ENCODE results near the gene RSRC1.

RSRC1 gene

DNA sequence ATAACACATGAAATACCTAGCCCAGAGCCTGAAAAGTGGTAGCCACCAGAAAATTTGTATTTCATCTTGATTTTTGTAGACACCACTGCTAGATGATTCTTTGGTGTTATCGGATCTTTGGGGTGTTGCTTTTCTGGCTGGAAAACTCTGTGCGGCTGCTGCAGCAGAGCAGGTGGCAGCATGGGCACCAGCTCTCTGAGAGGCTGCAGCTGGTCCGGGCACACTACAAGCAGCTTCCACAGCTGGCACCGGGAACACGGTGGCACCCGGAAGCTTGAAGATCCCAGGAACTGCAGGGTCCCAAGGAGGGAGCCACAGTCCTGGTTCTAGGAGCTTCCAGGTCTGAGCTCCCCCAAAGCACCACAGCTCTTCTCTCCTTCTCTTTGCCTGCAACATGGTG lies 249.4 kb downstream of the RSRC1 start:
- ATAC-seq: no peak
- TF ChIP-seq ZFP30 (CRISPR knock-in tag; IDR thresholded peaks at IDR 0.05) (no peak), RARB (CRISPR knock-in tag; IDR thresholded peaks at IDR 0.05) (no peak), PPARA (CRISPR knock-in tag; IDR thresholded peaks at IDR 0.05; ENCODE audit: borderline replicate concordance) (no peak), SNAI2 (CRISPR knock-in tag; IDR thresholded peaks at IDR 0.05) (no peak)

DNA sequence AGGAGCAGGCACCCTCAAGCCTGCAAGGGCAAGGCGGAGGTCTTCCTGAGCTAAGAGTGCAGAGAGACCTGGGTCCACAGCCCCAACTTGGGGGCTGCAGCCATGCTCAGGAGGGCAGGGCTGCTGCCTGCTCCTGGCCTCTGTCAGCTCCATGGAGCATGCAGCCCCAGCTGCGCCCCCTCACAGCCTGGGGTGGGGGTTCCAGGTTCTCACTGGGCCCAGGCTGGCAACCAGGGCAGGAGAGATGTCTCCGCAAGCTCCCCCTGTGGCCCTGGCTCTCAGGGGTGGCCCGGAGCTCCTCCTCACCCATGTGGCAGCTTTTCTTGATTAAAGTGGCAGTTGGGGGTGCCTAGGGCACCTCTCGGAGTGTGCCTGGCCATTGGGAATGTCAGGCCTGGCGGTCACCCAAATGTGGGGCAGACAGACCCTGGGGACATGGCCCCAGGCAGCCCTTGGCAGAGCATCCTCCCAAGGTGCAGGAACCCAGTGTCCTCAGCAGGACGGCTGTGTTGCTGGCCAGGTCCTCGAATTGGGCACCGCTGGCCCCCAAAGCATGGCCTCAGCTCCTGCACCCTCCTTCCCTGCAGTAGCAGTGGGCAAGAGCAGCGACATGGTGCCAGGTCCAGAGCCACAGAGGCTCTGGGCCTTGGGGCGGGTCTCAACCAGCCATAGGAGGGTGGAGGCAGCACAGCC lies 251.0 kb downstream of the RSRC1 start:
- no peak for TF ChIP-seq ZNF8 (CRISPR knock-in tag; IDR thresholded peaks at IDR 0.05)
- TF ChIP-seq POU6F1 (CRISPR knock-in tag; IDR thresholded peaks at IDR 0.05; ENCODE audit: borderline replicate concordance, low read depth): no peak
- TF ChIP-seq OSR1 (CRISPR knock-in tag; IDR thresholded peaks at IDR 0.05): no peak
- no peak for TF ChIP-seq ISL1 (CRISPR knock-in tag; IDR thresholded peaks at IDR 0.05)
- no peak for TF ChIP-seq CREB5 (CRISPR knock-in tag; IDR thresholded peaks at IDR 0.05; ENCODE audit: low read depth)
- no peak for TF ChIP-seq CSDC2 (CRISPR knock-in tag; IDR thresholded peaks at IDR 0.05)
- TF ChIP-seq ZFP30 (CRISPR knock-in tag; IDR thresholded peaks at IDR 0.05): no peak
- TF ChIP-seq ARNTL (CRISPR knock-in tag; IDR thresholded peaks at IDR 0.05; ENCODE audit: borderline replicate concordance, low read depth): no peak
- TF ChIP-seq, protein P1, sequence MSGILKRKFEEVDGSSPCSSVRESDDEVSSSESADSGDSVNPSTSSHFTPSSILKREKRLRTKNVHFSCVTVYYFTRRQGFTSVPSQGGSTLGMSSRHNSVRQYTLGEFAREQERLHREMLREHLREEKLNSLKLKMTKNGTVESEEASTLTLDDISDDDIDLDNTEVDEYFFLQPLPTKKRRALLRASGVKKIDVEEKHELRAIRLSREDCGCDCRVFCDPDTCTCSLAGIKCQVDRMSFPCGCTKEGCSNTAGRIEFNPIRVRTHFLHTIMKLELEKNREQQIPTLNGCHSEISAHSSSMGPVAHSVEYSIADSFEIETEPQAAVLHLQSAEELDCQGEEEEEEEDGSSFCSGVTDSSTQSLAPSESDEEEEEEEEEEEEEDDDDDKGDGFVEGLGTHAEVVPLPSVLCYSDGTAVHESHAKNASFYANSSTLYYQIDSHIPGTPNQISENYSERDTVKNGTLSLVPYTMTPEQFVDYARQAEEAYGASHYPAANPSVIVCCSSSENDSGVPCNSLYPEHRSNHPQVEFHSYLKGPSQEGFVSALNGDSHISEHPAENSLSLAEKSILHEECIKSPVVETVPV (CRISPR knock-in tag; IDR thresholded peaks at IDR 0.05): no peak
- TF ChIP-seq ZNF70 (CRISPR knock-in tag; IDR thresholded peaks at IDR 0.05): no peak
- no peak for TF ChIP-seq RARB (CRISPR knock-in tag; IDR thresholded peaks at IDR 0.05)
- TF ChIP-seq BACH2 (CRISPR knock-in tag; IDR thresholded peaks at IDR 0.05; ENCODE audit: borderline replicate concordance): no peak
- no peak for TF ChIP-seq ZC3H10 (CRISPR knock-in tag; IDR thresholded peaks at IDR 0.05)
- ATAC-seq: no peak

GRCh38 chr3:158368271-158368670 lies 258.4 kb downstream of the RSRC1 start:
- no peak for ATAC-seq
- TF ChIP-seq RARB (CRISPR knock-in tag; IDR thresholded peaks at IDR 0.05) (no peak), SNAI2 (CRISPR knock-in tag; IDR thresholded peaks at IDR 0.05) (no peak), TOX (CRISPR knock-in tag; IDR thresholded peaks at IDR 0.05; ENCODE audit: borderline replicate concordance) (no peak), TCF4 (CRISPR knock-in tag; IDR thresholded peaks at IDR 0.05; ENCODE audit: borderline replicate concordance) (no peak; the same call in 1 of the 2 replicates), PPARA (CRISPR knock-in tag; IDR thresholded peaks at IDR 0.05; ENCODE audit: borderline replicate concordance) (no peak), ISL1 (CRISPR knock-in tag; IDR thresholded peaks at IDR 0.05) (no peak), ZNF8 (CRISPR knock-in tag; IDR thresholded peaks at IDR 0.05) (no peak)
- TF ChIP-seq, protein P2, sequence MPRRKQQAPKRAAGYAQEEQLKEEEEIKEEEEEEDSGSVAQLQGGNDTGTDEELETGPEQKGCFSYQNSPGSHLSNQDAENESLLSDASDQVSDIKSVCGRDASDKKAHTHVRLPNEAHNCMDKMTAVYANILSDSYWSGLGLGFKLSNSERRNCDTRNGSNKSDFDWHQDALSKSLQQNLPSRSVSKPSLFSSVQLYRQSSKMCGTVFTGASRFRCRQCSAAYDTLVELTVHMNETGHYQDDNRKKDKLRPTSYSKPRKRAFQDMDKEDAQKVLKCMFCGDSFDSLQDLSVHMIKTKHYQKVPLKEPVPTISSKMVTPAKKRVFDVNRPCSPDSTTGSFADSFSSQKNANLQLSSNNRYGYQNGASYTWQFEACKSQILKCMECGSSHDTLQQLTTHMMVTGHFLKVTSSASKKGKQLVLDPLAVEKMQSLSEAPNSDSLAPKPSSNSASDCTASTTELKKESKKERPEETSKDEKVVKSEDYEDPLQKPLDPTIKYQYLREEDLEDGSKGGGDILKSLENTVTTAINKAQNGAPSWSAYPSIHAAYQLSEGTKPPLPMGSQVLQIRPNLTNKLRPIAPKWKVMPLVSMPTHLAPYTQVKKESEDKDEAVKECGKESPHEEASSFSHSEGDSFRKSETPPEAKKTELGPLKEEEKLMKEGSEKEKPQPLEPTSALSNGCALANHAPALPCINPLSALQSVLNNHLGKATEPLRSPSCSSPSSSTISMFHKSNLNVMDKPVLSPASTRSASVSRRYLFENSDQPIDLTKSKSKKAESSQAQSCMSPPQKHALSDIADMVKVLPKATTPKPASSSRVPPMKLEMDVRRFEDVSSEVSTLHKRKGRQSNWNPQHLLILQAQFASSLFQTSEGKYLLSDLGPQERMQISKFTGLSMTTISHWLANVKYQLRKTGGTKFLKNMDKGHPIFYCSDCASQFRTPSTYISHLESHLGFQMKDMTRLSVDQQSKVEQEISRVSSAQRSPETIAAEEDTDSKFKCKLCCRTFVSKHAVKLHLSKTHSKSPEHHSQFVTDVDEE (CRISPR knock-in tag; IDR thresholded peaks at IDR 0.05): no peak
- TF ChIP-seq, protein P1 (CRISPR knock-in tag; IDR thresholded peaks at IDR 0.05): no peak

GRCh38 chr3:158369279-158369678 lies 259.4 kb downstream of the RSRC1 start:
- no peak for ATAC-seq
- no peak for TF ChIP-seq RARB (CRISPR knock-in tag; IDR thresholded peaks at IDR 0.05)
- no peak for TF ChIP-seq ZC3H10 (CRISPR knock-in tag; IDR thresholded peaks at IDR 0.05)
- no peak for TF ChIP-seq ARNTL (CRISPR knock-in tag; IDR thresholded peaks at IDR 0.05; ENCODE audit: borderline replicate concordance, low read depth)
- TF ChIP-seq, protein P2 (CRISPR knock-in tag; IDR thresholded peaks at IDR 0.05): no peak
- TF ChIP-seq ZNF565 (CRISPR knock-in tag; conservative IDR thresholded peaks at IDR 0.05; ENCODE audit: low read depth): no peak
- no peak for TF ChIP-seq ZFP3 (CRISPR knock-in tag; IDR thresholded peaks at IDR 0.05)
- TF ChIP-seq POU6F1 (CRISPR knock-in tag; IDR thresholded peaks at IDR 0.05; ENCODE audit: borderline replicate concordance, low read depth): no peak
- TF ChIP-seq SNAI2 (CRISPR knock-in tag; IDR thresholded peaks at IDR 0.05): no peak
- no peak for TF ChIP-seq ZFP30 (CRISPR knock-in tag; IDR thresholded peaks at IDR 0.05)
- no peak for TF ChIP-seq ESRRG (CRISPR knock-in tag; IDR thresholded peaks at IDR 0.05)

Measured in SK-N-SH treated with all-trans-retinoic acid at 6 μM for 48 hours (cell line).